Kidney epithelial cell (primary cell): ENCODE data around the gene EIF4ENIF1. TPM values are rescaled to one million over a fixed set of nuclear protein-coding genes. Genes with fewer than 3 reads are reported as not detected.

ENCODE experiments used
- DNase-seq: peaks from one replicate; pipeline ENCODE4 v3.0.0-alpha.2; 2010; ENCODE audit warnings: low read depth
- H3K27me3 ChIP-seq: 2 replicates; pipeline ENCODE4 v1.6.0; 2011; ENCODE audit warnings: low read length; ENCODE audit not compliant: control insufficient read depth, insufficient read depth
- H3K36me3 ChIP-seq: 2 replicates; pipeline ENCODE4 v1.5.1; 2011; ENCODE audit warnings: low read length; ENCODE audit not compliant: control insufficient read depth, insufficient read depth
- H3K4me3 ChIP-seq: 2 replicates; pipeline ENCODE4 v1.5.1; 2011; ENCODE audit warnings: low read depth, mild to moderate bottlenecking, control low read depth, low read length
- total RNA-seq: library from RNA; depleted of rRNA; stranded (reverse); fragments of >200 nt; gene quantifications from 2 replicates; pipeline ENCODE4 v1.2.3, GENCODE V29; 2015
- TF ChIP-seq, protein P1 (sequence below): IDR thresholded peaks from 2 replicates; pipeline ENCODE4 v1.5.1; 2011; ENCODE audit warnings: mild to moderate bottlenecking, moderate library complexity, low read length, control low read depth, inconsistent platforms; ENCODE audit not compliant: insufficient read depth, poor library complexity, severe bottlenecking

Gene EIF4ENIF1
- total RNA-seq, 1 donor from 2014 or later, result 11.9 TPM

- H3K36me3 ChIP-seq, result no peaks in the 10 kb centered on the region
- no peak overlapping the region for H3K4me3 ChIP-seq
- TF ChIP-seq, protein P1, sequence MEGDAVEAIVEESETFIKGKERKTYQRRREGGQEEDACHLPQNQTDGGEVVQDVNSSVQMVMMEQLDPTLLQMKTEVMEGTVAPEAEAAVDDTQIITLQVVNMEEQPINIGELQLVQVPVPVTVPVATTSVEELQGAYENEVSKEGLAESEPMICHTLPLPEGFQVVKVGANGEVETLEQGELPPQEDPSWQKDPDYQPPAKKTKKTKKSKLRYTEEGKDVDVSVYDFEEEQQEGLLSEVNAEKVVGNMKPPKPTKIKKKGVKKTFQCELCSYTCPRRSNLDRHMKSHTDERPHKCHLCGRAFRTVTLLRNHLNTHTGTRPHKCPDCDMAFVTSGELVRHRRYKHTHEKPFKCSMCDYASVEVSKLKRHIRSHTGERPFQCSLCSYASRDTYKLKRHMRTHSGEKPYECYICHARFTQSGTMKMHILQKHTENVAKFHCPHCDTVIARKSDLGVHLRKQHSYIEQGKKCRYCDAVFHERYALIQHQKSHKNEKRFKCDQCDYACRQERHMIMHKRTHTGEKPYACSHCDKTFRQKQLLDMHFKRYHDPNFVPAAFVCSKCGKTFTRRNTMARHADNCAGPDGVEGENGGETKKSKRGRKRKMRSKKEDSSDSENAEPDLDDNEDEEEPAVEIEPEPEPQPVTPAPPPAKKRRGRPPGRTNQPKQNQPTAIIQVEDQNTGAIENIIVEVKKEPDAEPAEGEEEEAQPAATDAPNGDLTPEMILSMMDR, result no peak
- no peaks in the 10 kb centered on the region for H3K27me3 ChIP-seq
- no peak for DNase-seq
These were observed 14.6 kb upstream of the EIF4ENIF1 start for GRCh38 chr22:31504282-31504681.

- Histone ChIP-seq H3K36me3 (no peaks in the 10 kb centered on the region), H3K4me3 (no peak overlapping the region), H3K27me3 (no peaks in the 10 kb centered on the region)
- TF ChIP-seq, protein P1, result no peak
- DNase-seq, result no peak
These were observed 13.7 kb upstream of the EIF4ENIF1 start for GRCh38 chr22:31503211-31503964.

DNA sequence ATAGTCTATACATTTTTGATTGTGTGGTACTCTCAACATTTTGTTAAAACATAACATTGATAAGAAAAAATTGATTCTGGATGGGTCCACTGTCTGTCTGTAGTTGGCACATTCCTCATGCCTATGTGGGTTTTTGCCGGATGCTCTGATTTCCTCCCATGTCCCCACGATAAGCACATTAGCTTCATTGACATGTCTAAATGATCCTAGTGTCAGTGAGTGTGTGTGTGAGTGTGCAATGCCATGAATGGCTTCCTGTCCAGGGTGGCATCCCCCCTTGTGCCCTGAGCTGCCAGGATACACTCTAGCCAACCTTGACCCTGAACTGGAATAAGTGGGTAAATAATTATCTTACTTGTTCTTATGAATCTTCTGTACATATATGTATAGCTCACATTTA is 12.1 kb upstream of the EIF4ENIF1 start:
- no peak overlapping the region for H3K4me3 ChIP-seq
- no peak for DNase-seq
- no peaks in the 10 kb centered on the region for H3K27me3 ChIP-seq
- TF ChIP-seq, protein P1, result no peak
- H3K36me3 ChIP-seq, result no peaks in the 10 kb centered on the region

GRCh38 chr22:31497148-31497938 is 7.7 kb upstream of the EIF4ENIF1 start:
- Histone ChIP-seq H3K36me3 (no peaks in the 10 kb centered on the region), H3K27me3 (no peaks in the 10 kb centered on the region), H3K4me3 (peak overlapping the region; percentile 74)
- TF ChIP-seq, protein P1, result no peak
- no peak for DNase-seq

- no peaks in the 10 kb centered on the region for H3K27me3 ChIP-seq
- TF ChIP-seq, protein P1, result no peak
- DNase-seq, result no peak
- peak overlapping the region; percentile 74 for H3K4me3 ChIP-seq
- no peaks in the 10 kb centered on the region for H3K36me3 ChIP-seq
These were observed 7.1 kb upstream of the EIF4ENIF1 start for GRCh38 chr22:31496735-31497146.
